GM23248 (cell line): Measurements from ENCODE around the gene KLRC3. TPM values are rescaled to one million over a fixed set of nuclear protein-coding genes. Genes with fewer than 3 reads are reported as not detected.
"Not testable (repeated sequence)": the region's sequence is repeated elsewhere in the genome, so short reads cannot be mapped to it uniquely, and the experiment has no call there.

Experiments
- DNase-seq: peaks from one replicate; pipeline ENCODE4 v3.0.0-alpha.2; 2015
- H2AFZ ChIP-seq: fragments of 200-600 bp; sonication (generic); 2 replicates; pipeline ENCODE4 v1.6.1; 2016; ENCODE audit warnings: antibody characterized with exemption
- H3F3A ChIP-seq: fragments of 200-600 bp; sonication (generic); 2 replicates; pipeline ENCODE4 v1.6.1; 2016; ENCODE audit warnings: mild to moderate bottlenecking, antibody characterized with exemption, mixed run types; ENCODE audit not compliant: insufficient read depth
- H3K27ac ChIP-seq: fragments of 200-600 bp; sonication (generic); 2 replicates; pipeline ENCODE4 v1.5.1; 2016; ENCODE audit warnings: mild to moderate bottlenecking
- H3K27me3 ChIP-seq: fragments of 200-600 bp; sonication (generic); replicated peaks from 2 replicates; pipeline ENCODE4 v1.6.1; 2016; ENCODE audit warnings: mild to moderate bottlenecking; ENCODE audit not compliant: insufficient read depth
- H3K36me3 ChIP-seq: fragments of 200-600 bp; sonication (generic); 2 replicates; pipeline ENCODE4 v1.6.1; 2016; ENCODE audit warnings: low read depth, mild to moderate bottlenecking
- H3K4me1 ChIP-seq: fragments of 200-600 bp; sonication (generic); 2 replicates; pipeline ENCODE4 v1.6.1; 2016; ENCODE audit warnings: mild to moderate bottlenecking; ENCODE audit not compliant: insufficient read depth
- H3K4me2 ChIP-seq: fragments of 200-600 bp; sonication (generic); one replicate; pipeline ENCODE4 v1.6.1; 2016; ENCODE audit warnings: mild to moderate bottlenecking; ENCODE audit not compliant: unreplicated experiment
- H3K4me3 ChIP-seq: fragments of 200-600 bp; sonication (generic); 2 replicates; pipeline ENCODE4 v1.5.1; 2016; ENCODE audit warnings: mild to moderate bottlenecking
- H3K79me2 ChIP-seq: fragments of 200-600 bp; sonication (generic); 2 replicates; pipeline ENCODE4 v1.6.1; 2016; ENCODE audit warnings: mild to moderate bottlenecking; ENCODE audit not compliant: insufficient read depth
- H3K9ac ChIP-seq: fragments of 200-600 bp; sonication (generic); 2 replicates; pipeline ENCODE4 v1.6.1; 2016; ENCODE audit warnings: mild to moderate bottlenecking
- H3K9me2 ChIP-seq: fragments of 200-600 bp; sonication (generic); 2 replicates; pipeline ENCODE4 v1.6.1; 2016; ENCODE audit warnings: mixed run types, mild to moderate bottlenecking, moderate library complexity; ENCODE audit not compliant: insufficient read depth
- H3K9me3 ChIP-seq: fragments of 200-600 bp; sonication (generic); one replicate; pipeline ENCODE4 v1.6.1; 2017; ENCODE audit warnings: low read depth
- H4K20me1 ChIP-seq: fragments of 200-600 bp; sonication (generic); 2 replicates; pipeline ENCODE4 v1.6.0; 2016; ENCODE audit not compliant: insufficient read depth
- EZH2 ChIP-seq: fragments of 200-600 bp; sonication (generic); IDR thresholded peaks from 2 replicates; pipeline ENCODE4 v1.6.1; 2018; ENCODE audit warnings: antibody characterized with exemption, mild to moderate bottlenecking; ENCODE audit not compliant: insufficient read depth, poor library complexity, severe bottlenecking
- EZH2phosphoT487 ChIP-seq: fragments of 200-600 bp; sonication (generic); IDR thresholded peaks from 2 replicates; pipeline ENCODE4 v1.6.1; 2018; ENCODE audit warnings: antibody characterized with exemption, moderate library complexity, mild to moderate bottlenecking, low read depth; ENCODE audit not compliant: insufficient read depth
- whole genome bisulfite sequencing, 2 experiments: methylation state at CpG; one replicate each; pipeline ENCODE4 v1.1.6; 2015 to 2017; ENCODE audit warnings: low lambda C conversion rate in 2 of 2, low coverage in 1 of 2; ENCODE audit errors: missing lambda C conversion rate in 2 of 2; 5-methylcytosine and 5-hydroxymethylcytosine counted together
- in situ Hi-C: fragments of 300-500 bp; cut with MboI; formaldehyde crosslinking; loops from 2 replicates; pipeline ENCODE4 v1.15.0; 2020
- polyA plus RNA-seq: library from polyadenylated mRNA; unstranded; fragments of >200 nt; fragmentation: Nextera tagmentation; extraction: Ambion mirVana; gene quantifications from 2 replicates; pipeline ENCODE4 v1.2.1, GENCODE V29; 2016
- total RNA-seq: library from RNA; depleted of rRNA; stranded (reverse); fragments of >200 nt; shearing (Covaris generic); gene quantifications from 2 replicates; pipeline ENCODE4 v1.2.3, GENCODE V29; 2014

KLRC3 gene
- total and polyA plus RNA-seq, 2 experiments from 2014 or later, result not detected

DNA sequence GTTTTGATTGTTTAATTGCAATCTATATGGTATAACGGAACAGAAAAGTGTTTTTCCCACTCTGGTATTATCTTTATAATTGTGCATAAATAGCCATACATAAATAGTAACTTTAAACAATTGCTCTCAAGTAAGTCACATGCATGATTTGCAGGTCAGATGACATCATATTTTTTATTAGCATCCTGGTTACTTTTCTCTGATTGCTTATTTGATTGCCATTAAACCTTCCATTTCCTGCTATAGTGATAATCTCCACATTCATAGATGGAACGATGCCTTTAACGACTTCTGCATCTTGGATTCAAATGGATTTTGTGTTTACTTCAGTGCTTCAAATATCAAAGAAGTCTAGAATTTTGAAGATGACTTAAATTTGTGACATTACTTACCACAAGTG lies 27.1 kb downstream of the KLRC3 start:
- no peaks in the 10 kb centered on the region for H3K36me3 ChIP-seq

DNA sequence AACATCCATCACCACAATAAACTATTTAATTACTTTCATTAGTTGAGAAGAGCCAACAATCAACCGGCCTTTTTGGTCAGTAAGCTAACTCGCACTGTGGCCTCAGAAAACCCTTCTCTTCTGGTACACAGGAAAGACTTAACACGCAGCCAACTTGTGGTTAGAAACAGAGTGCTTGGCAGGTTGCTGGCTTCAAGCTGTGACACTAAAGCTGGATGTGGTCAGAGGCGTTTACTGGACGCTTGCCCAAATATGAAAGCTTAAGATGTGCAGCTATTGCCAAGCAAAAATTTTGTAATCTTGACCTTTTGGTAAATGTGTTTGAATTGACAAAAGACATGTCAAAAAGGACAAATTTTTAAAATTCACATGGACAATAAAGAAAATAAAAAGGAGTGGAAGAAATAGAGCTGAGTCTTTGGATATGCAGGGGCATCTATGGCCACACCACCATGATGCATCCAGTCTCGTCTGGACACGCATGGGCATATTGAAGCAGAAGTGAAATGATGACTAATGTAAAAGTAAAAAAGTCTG lies 27.9 kb downstream of the KLRC3 start:
- Histone ChIP-seq H3K27me3 (no peaks in the 10 kb centered on the region), H3K36me3 (no peaks in the 10 kb centered on the region), H3K9me2 (no peaks in the 10 kb centered on the region), H3K4me2 (peak overlapping the region; percentile 16), H4K20me1 (no peaks in the 10 kb centered on the region), H2AFZ (no peak overlapping the region), H3K4me1 (peaks cover 23% of the 10 kb centered on the region), H3F3A (no peaks in the 10 kb centered on the region), H3K4me3 (no peak overlapping the region), H3K27ac (peak overlapping the region; percentile 6; the same call in 1 of the 2 replicates), H3K9ac (no peak overlapping the region), H3K9me3 (no peaks in the 10 kb centered on the region), H3K79me2 (no peaks in the 10 kb centered on the region)
- no peak for TF ChIP-seq EZH2
- TF ChIP-seq EZH2phosphoT487, result no peak
- in situ Hi-C loops, result no loop called here
- DNase-seq, result peak; percentile 90
- WGBS, 2 experiments, result 17 to 25% methylated on average over 7 of the region's 7 CpGs

More for the DNA sequence above, 27.1 kb downstream of the KLRC3 start:
- no peaks in the 10 kb centered on the region for H3K9me3 ChIP-seq
- H3K27ac ChIP-seq, result no peak overlapping the region
- H2AFZ ChIP-seq, result no peak overlapping the region
- no peaks in the 10 kb centered on the region for H3K27me3 ChIP-seq
- DNase-seq, result no peak
- H3K4me1 ChIP-seq, result peaks cover 23% of the 10 kb centered on the region
- in situ Hi-C loops, result no loop called here
- no peak overlapping the region for H3K4me2 ChIP-seq
- WGBS, 2 experiments, result 53 to 54% methylated on average over 3 of the region's 3 CpGs
- no peaks in the 10 kb centered on the region for H3K79me2 ChIP-seq
- H4K20me1 ChIP-seq, result no peaks in the 10 kb centered on the region
- H3K9ac ChIP-seq, result no peak overlapping the region
- H3F3A ChIP-seq, result no peaks in the 10 kb centered on the region
- H3K4me3 ChIP-seq, result no peak overlapping the region
- TF ChIP-seq EZH2 (no peak), EZH2phosphoT487 (no peak)
- no peaks in the 10 kb centered on the region for H3K9me2 ChIP-seq

DNA sequence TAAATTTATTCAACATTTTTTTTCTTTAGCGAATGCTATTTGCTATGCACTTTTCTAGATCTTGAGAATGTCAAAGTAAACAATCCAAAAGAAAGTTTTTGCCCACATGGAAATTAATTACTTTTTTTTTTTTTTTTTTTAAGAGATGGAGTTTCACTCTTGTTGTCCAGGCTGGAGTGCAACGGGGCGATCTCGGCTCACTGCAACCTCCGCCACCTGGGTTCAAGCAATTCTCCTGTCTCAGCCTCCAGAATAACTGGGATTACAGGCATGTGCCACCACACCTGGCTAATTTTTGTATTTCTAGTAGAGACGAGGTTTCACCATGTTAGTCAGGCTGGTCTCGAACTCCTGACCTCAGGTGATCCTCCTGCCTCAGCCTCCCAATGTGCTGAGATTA lies 29.4 kb downstream of the KLRC3 start:
- DNase-seq, H4K20me1 ChIP-seq, H3K27ac ChIP-seq, H3K9ac ChIP-seq, H3K36me3 ChIP-seq, H3K9me3 ChIP-seq, H2AFZ ChIP-seq, H3K4me2 ChIP-seq, H3F3A ChIP-seq, H3K27me3 ChIP-seq, H3K79me2 ChIP-seq, H3K4me3 ChIP-seq, H3K9me2 ChIP-seq, in situ Hi-C loops: not testable (repeated sequence)
- H3K4me1 ChIP-seq, result peaks cover 23% of the 10 kb centered on the region
- 89 to 94% methylated on average over 7 of the region's 7 CpGs for WGBS, 2 experiments

DNA sequence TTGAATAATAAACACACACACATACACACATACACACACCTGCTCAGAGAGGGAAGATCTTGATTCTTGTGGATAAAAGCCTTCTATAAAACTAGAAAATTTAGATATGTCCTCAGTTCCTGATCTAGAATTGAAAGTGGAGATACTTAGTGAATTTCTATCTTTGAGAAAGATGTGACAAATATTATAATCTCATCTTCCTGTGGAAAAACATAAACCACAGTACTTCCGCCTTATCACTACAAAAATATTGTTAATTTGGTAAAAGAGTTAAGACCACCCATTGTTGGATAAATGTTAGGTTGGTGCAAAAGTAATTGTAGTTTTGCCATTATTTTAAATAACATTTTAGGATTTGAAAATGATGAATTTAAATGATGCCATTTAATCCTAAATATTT lies 30.5 kb downstream of the KLRC3 start, which contains the start of gene KLRK1:
TSS of gene KLRK1 (minus strand) at position 138 of the 400 bp plus-strand sequence. CDS start 1,231 bp downstream, outside the sequence.
- H3K27me3 ChIP-seq, result no peaks in the 10 kb centered on the region
- H2AFZ ChIP-seq, result no peak within 1 kb of the TSS
- H3K9me2 ChIP-seq, result no peaks in the 10 kb centered on the region
- no peak for DNase-seq
- peaks cover 26% of the 10 kb centered on the region for H3K4me1 ChIP-seq
- H3K27ac ChIP-seq, result no peak within 1 kb of the TSS
- H3K9ac ChIP-seq, result no peak within 1 kb of the TSS
- H3K79me2 ChIP-seq, result no peaks in the 10 kb centered on the region
- TF ChIP-seq EZH2phosphoT487 (no peak), EZH2 (no peak)
- H3K36me3 ChIP-seq, result no peaks in the 10 kb centered on the region
- WGBS, 2 experiments, result 98 to 100% methylated on average over 1 of the region's 1 CpG
- H3K4me2 ChIP-seq, result no peak within 1 kb of the TSS
- no peaks in the 10 kb centered on the region for H3K9me3 ChIP-seq
- H4K20me1 ChIP-seq, result no peaks in the 10 kb centered on the region
- H3F3A ChIP-seq, result 0 out of 2 replicates have a peak, but pooled peaks cover 2% of the 10 kb centered on the region
- H3K4me3 ChIP-seq, result no peak within 1 kb of the TSS
- in situ Hi-C loops, result no loop called here
